Epithelial cell of proximal tubule (primary cell): ENCODE data around the gene MINPP1. TPM values are rescaled to one million over a fixed set of nuclear protein-coding genes. Genes with fewer than 3 reads are reported as not detected.

Source experiments
- DNase-seq: peaks from one replicate; pipeline ENCODE4 v3.0.0-alpha.2; 2011; ENCODE audit warnings: low read depth
- H3K4me3 ChIP-seq: 2 replicates; pipeline ENCODE4 v1.5.1; 2011; ENCODE audit warnings: low read depth, mild to moderate bottlenecking, low read length
- CTCF ChIP-seq: conservative IDR thresholded peaks from 2 replicates; pipeline ENCODE4 v1.5.1; 2012; ENCODE audit warnings: low read depth, mild to moderate bottlenecking, low read length
- total RNA-seq: library from RNA; depleted of rRNA; stranded (reverse); fragments of >200 nt; gene quantifications from 2 replicates; pipeline ENCODE4 v1.2.3, GENCODE V29; 2015

The MINPP1 gene
- total RNA-seq, 1 donor from 2014 or later: 29.3 TPM

- no peak for TF ChIP-seq CTCF
- DNase-seq: no peak
- H3K4me3 ChIP-seq: no peak overlapping the region
Observed at GRCh38 chr10:87546971-87547413, 42.3 kb downstream of the MINPP1 start.

- no peak for TF ChIP-seq CTCF
- no peak for DNase-seq
- no peak overlapping the region for H3K4me3 ChIP-seq
Observed at GRCh38 chr10:87547734-87548311, 43.1 kb downstream of the MINPP1 start.

- TF ChIP-seq CTCF: no peak
- DNase-seq: no peak
- no peak overlapping the region for H3K4me3 ChIP-seq
Observed at GRCh38 chr10:87550741-87551140, 46.0 kb downstream of the MINPP1 start.

- TF ChIP-seq CTCF: no peak
- no peak overlapping the region for H3K4me3 ChIP-seq
- DNase-seq: no peak
Observed at GRCh38 chr10:87551326-87551725, 46.6 kb downstream of the MINPP1 start.

- no peak for DNase-seq
- no peak overlapping the region for H3K4me3 ChIP-seq
- no peak for TF ChIP-seq CTCF
Observed at GRCh38 chr10:87552248-87552929, 47.7 kb downstream of the MINPP1 start.

- no peak for TF ChIP-seq CTCF
- no peak for DNase-seq
- H3K4me3 ChIP-seq: no peak overlapping the region
Observed at GRCh38 chr10:87557409-87557808, 52.7 kb downstream of the MINPP1 start.

- no peak for TF ChIP-seq CTCF
- no peak overlapping the region for H3K4me3 ChIP-seq
- DNase-seq: no peak
Observed at GRCh38 chr10:87558333-87558732, 53.6 kb downstream of the MINPP1 start.
